NCI-H2081 (cell line): ENCODE data around the gene DPP9.

ENCODE experiments used
- DNase-seq, 2 experiments: peaks; one replicate each; lab custom pipeline; 2025; lab: John Stamatoyannopoulos, UW

DPP9 gene

DNA sequence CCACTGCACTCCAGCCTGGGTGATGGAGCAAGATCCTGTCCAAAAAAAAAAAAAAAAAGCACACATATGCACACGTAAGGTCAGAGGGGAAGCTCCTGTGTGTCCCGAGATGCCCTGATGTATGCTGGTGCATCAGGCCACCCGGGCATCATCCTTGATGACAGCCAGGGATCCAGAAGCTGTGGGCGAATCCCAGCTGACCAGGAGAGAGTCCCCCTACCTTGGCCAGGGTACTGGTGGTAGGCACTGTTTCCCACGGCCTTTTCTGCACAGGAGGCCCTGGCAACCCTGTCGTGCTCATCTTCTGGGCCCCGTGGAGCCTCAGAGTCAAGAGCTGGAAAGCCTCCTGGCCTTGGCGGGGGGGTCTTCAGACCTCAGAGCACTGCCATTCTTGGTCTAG is 67.5 kb downstream of the DPP9 start:
- DNase-seq, result no peak

DNA sequence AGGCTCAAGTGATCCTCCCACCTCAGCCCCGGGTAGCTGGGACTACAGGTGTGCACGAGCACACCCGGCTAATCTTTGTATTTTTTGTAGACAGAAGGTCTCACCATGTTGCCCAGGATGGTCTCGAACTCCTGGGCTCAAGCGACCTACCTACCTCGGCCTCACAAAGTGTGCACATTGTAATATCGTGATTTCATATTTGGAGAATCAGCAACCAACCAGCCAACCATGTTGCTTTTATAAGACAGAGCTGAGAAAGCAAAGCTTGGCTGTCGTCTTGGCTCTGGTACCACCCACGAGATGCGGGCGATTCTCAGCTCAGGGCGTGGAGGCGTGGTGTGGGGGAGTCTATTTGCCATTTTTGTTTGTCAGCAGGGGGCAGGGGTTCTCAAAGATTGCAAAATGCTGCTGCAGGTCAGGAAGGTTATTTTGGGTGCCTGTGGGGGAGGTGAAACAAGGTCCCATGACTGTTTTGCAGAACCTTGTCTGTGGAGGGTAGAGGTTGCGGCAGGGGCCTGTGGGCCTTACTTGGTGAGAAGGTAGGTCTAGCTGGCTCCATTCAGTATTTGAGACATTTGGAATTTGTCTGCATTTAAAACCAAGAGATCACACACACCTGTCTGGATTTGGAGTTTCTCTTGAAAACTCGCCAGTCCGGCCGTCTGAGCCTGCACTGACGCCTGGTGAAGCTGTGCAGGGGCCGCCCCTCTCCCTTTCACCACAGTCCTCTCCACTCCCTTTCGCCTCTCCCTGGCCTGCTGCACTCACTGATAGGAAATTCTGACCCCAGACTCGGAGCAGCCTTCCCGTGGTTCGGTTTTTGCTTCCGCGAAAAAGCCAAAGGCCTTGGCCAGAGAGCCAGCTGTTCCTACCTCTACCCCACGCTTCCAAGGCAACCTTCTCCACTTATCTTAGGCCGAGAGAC is 68.9 kb downstream of the DPP9 start:
- DNase-seq, result no peak

- no peak for DNase-seq
These were observed 69.7 kb downstream of the DPP9 start for GRCh38 chr19:4653793-4654436.

DNA sequence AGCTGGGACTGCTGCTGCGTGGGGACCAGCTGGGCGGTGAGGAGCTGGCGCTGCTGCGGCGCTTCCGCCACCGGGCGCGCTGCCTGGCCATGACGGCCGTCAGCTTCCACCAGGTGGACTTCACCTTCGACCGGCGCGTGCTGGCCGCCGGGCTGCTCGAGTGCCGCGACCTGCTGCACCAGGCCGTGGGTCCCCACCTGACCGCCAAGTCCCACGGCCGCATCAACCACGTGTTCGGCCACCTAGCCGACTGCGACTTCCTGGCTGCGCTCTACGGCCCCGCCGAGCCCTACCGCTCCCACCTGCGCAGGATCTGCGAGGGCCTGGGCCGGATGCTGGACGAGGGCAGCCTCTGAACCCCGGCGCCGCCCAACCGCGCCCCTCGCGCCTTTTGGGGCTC is 71.6 kb downstream of the DPP9 start:
- no peak for DNase-seq

DNA sequence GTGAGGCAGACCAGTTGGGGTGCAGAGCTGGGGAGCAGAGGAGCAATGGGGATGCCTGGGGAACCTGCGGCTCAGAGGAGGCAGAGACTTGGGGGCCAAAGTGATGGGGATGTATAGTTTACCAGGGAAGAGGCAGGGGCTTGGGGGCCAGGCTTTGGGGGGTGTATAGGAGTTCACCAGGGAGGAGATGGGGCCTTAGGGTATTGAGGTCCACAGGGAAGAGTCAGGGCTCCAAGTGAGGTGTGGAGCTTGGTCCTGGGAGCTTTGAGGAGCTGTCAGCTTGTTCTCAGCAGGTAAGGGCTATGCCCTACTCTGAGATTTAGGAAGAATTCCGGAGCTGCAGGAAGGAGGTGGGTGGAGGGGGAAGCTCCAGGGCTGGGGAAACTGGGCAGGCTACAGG is 73.5 kb downstream of the DPP9 start:
- DNase-seq, result no peak

DNA sequence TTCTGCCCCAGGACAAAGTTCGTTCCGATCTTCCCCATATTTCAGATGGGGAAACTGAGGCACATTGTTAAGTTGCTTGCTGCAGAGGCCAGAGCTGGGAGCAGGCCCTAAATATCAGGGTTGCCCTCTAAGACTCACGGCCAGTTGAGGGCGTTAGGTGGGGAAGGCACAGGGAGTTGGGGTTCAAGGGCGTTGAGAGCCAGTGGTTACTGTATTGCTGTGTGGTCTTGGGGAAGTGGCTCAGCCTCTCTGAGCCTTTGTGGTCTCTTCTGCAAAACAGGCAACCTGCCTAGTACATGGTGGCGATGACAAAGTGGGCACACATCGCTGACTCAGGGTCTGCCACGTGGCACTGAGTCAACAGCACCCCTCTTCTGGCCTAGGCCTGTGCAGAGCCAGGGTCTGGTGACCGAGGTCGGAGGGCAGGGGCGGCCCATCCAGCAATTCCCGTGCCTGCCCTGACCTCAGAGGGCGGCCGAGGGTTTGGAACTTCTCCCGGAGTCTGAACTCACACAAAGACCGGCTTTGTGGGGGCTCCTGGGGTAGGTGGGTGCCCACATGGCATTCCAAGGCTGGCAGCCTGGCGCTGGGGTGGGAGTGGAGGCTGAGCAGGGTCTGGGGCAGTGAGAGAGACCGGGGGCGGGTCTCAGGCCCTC is 74.1 kb downstream of the DPP9 start:
- DNase-seq, result no peak

DNA sequence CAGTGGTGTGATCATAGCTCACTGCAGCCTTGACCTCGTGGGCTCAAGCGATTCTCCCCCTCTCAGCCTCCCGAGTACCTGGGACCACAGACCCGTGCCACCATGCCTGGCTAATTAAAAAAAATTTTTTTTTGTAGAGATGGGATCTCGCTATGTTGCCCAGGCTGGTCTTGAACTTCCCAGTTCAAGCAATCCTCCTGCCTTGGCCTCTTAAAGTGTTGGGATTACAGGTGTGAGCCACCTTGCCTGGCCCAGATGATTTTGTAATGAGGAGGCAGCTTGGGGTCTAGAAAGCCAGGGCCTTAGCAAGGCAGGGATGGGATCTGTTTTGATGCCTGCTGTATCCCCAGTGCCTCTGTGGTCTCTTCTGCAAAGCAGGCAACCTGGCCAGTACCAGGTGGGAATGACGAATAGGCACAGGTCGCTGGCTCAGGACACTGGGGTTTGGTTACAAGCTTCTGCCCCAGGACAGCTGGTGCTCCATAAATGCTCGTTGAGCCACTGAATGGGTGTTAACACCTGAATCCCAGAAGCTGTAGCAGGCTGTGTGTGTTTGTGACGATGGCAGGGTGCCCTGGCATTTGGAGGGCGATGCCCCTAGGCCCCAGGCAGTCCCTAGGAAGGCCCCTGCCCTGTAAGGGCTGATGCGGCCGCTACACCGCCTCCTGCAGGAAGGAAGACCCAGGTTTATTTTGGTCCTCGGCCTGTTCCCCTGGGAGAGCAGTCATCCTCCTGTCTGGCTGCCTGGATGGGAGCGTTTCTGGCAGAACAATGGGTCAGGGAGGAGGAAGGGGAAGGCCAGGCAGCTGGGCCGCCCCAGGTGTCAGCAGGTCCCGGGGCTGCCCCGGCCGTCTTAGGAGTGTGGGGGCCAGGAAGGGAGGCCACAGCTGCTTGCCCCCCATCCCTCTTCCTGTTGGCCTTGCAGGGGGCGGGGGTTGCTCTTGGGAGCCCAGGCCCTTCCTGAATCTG is 75.7 kb downstream of the DPP9 start:
- DNase-seq, result no peak

GRCh38 chr19:4645718-4646117 is 77.9 kb downstream of the DPP9 start:
- no peak for DNase-seq

- no peak for DNase-seq
These were observed 81.0 kb downstream of the DPP9 start for GRCh38 chr19:4642625-4643024.

DNA sequence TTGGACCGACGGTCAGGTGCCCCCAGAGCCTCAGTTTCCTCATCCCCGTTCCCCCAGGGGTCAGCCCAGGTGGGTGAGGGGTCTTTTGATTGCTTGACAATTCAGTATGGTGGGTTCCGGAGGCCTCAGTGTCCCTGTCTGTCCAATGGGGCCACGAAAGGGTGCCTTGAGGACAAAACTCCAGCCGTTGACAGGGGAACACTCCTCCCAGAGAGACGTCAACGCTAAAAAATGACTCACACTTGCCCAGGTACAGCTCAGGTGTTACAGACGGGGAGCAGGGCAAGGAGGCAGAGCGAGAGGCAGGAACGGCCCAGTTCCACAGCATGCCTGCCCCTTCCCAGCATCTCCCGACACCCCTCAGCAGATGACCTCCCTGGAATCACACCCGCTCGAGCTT is 82.5 kb downstream of the DPP9 start:
- no peak for DNase-seq

- DNase-seq, result no peak
These were observed 83.2 kb downstream of the DPP9 start for GRCh38 chr19:4640247-4641000.

DNA sequence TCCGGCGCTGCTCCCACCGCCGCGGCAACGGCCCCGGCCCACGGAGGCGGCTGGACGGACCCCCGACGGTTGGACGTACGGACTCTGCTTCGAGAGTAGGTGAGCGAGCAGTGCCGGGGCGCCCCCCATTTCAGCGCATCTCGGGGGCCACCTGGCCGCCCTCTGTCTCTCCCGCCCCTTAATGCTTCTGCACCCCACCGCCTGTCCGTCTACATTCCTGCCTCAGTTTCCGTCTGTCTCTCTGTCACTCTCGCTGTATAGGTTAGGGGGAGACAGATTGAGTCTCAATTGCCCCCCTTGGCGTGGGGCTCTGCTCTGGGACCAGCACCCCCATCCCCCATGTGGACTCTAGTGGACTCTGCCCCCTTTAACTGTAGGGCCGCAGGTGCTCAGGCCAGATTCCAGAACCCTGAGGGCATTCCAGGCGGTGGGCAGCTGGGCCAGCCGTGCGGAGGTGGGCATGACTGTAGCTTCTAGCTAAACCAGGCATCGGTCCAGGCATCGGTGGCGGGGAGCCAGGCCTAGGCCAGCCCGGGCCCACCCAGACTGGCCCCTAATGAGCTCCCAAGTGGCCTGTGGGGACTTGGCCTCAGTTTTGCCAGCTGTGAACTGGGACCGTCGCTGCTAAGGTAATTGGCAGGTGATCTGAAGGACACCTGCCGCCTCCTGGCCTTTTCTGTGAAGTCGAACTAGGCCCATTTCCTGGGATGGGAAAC is 84.0 kb downstream of the DPP9 start:
- peak in 1 of 2 experiments; percentile 2 for DNase-seq

GRCh38 chr19:4638828-4639530 is 84.7 kb downstream of the DPP9 start, which contains the start of gene TNFAIP8L1:
Gene TNFAIP8L1, plus strand, starts transcription at chr19:4639516. Its CDS starts 12,354 bp downstream, at chr19:4651870.
- peak; percentile 90 to 96 for DNase-seq

DNA sequence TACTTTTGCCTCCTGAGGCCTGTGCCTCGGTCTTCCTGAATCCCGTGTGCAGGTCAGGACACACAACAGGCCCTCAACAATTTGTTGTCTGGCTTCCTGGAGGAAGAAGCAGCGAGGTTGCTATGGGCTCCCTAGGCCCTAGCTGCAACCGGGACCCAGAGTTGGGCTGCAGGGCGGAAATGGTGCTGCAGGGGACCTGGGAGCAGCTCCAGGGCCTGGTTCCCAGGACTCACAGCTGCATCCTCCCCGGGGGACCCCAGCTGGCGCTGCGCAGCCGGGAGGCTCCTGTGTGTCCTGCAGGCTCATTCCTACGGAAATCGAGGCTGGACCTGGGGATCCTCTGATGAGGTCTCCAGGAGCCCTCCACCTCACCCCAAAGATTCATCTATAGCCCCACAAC is 85.3 kb downstream of the DPP9 start:
- no peak for DNase-seq

- DNase-seq, result no peak
These were observed 86.9 kb downstream of the DPP9 start for GRCh38 chr19:4636761-4637160.

DNA sequence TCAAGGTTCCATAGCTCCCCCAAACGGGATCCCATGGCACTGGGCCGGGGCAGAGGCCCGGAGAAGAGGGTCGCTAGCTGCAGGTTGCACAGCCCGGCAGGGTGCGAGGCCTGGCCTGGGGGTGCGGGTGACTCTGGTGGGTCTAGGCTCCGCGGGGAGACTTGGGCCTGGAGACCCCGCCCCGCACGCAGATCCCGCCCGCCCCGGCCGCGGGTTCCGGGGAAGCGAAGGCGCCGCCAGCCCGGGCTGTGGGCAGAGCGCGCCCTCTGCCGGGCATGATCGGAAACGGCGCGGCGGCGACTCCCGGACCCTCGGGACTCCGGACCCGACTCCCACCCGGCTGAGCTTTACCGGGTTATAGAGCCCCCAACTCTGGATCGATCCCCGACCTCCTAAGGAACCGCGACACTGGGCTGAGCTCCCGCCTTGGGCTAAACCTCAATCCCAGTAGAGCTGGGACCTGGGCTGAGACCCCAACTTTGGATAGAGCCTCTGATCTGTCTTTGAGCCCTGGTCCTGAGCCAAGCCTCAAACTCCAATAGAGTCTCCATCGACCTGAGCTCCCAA is 87.4 kb downstream of the DPP9 start:
- peak; percentile 40 to 60 for DNase-seq

- no peak for DNase-seq
These were observed 87.9 kb downstream of the DPP9 start for GRCh38 chr19:4635754-4636116.

GRCh38 chr19:4633140-4633967 is 90.3 kb downstream of the DPP9 start:
- DNase-seq, result peak; percentile 38 to 46
